GM19438 (cell line): Measurements from ENCODE around the gene TAF11L4.
"Not testable (repeated sequence)": the region's sequence is repeated elsewhere in the genome, so short reads cannot be mapped to it uniquely, and the experiment has no call there.

Experiments used
- ATAC-seq: cut with Tn5 transposase; IDR thresholded peaks from one replicate; pipeline ENCODE4 v1.9.1; 2021; ENCODE audit warnings: low read depth; ENCODE audit not compliant: unreplicated experiment

Gene TAF11L4

GRCh38 chr5:17521501-17521900 lies at the start of gene TAF11L4:
TAF11L4 (plus strand) TSS chr5:17521801.
- not testable (repeated sequence) for ATAC-seq

GRCh38 chr5:17475064-17475463 lies 46.5 kb upstream of the TAF11L4 start:
- not testable (repeated sequence) for ATAC-seq

- no peak for ATAC-seq
Observed at GRCh38 chr5:17477043-17477442, 44.6 kb upstream of the TAF11L4 start.

- no peak for ATAC-seq
Observed at GRCh38 chr5:17477573-17478265, 43.9 kb upstream of the TAF11L4 start.

GRCh38 chr5:17481378-17481777 lies 40.2 kb upstream of the TAF11L4 start:
- no peak for ATAC-seq

- ATAC-seq: no peak
Observed at GRCh38 chr5:17482790-17483189, 38.8 kb upstream of the TAF11L4 start.

GRCh38 chr5:17486464-17487173 lies 35.0 kb upstream of the TAF11L4 start:
- not testable (repeated sequence) for ATAC-seq

GRCh38 chr5:17487174-17487512 lies 34.5 kb upstream of the TAF11L4 start:
- no peak for ATAC-seq

GRCh38 chr5:17491257-17491656 lies 30.3 kb upstream of the TAF11L4 start:
- not testable (repeated sequence) for ATAC-seq

GRCh38 chr5:17492770-17493169 lies 28.8 kb upstream of the TAF11L4 start:
- no peak for ATAC-seq

- no peak for ATAC-seq
Observed at GRCh38 chr5:17497446-17497845, 24.2 kb upstream of the TAF11L4 start.

- not testable (repeated sequence) for ATAC-seq
Observed at GRCh38 chr5:17497931-17498330, 23.7 kb upstream of the TAF11L4 start, which contains the start of gene TAF11L2. TAF11L2 (plus strand) TSS chr5:17498231.

- no peak for ATAC-seq
Observed at GRCh38 chr5:17511775-17512325, 9.8 kb upstream of the TAF11L4 start.

GRCh38 chr5:17517526-17517925 lies 4.1 kb upstream of the TAF11L4 start:
- ATAC-seq: not testable (repeated sequence)

GRCh38 chr5:17518067-17518466 lies 3.5 kb upstream of the TAF11L4 start, which contains the start of gene TAF11L3:
TAF11L3 (plus strand) TSS chr5:17518367.
- ATAC-seq: not testable (repeated sequence)

- ATAC-seq: not testable (repeated sequence)
Observed at GRCh38 chr5:17519508-17519907, 2.1 kb upstream of the TAF11L4 start.

GRCh38 chr5:17524935-17525334 lies 3.3 kb downstream of the TAF11L4 start, which contains the start of gene TAF11L5:
TAF11L5 (plus strand) TSS chr5:17525235.
- not testable (repeated sequence) for ATAC-seq

GRCh38 chr5:17526504-17526903 lies 4.9 kb downstream of the TAF11L4 start:
- ATAC-seq: not testable (repeated sequence)

GRCh38 chr5:17528369-17528768 lies 6.8 kb downstream of the TAF11L4 start, which contains the start of gene TAF11L6:
TAF11L6 (plus strand) TSS chr5:17528669.
- not testable (repeated sequence) for ATAC-seq
